A673 (cell line): ENCODE measurements around the gene ART4. TPM values are rescaled to one million over a fixed set of nuclear protein-coding genes. Genes with fewer than 3 reads are reported as not detected.

Experiments
- BruUV-seq: library from RNA; stranded (reverse); fragments of 400-500 nt; replicated peaks from 2 replicates; lab custom pipeline; 2021; lab: Mats Ljungman, UMichigan
- CTCF ChIA-PET: fragments of 300-600 bp; sonication (Branson Sonifier 250); formaldehyde crosslinking; loops from one replicate; lab custom pipeline; 2022; ENCODE audit warnings: antibody characterized with exemption; lab: Charles Lee
- POLR2A ChIA-PET: fragments of 300-600 bp; sonication (Branson Sonifier 250); formaldehyde crosslinking; loops from one replicate; lab custom pipeline; 2022; ENCODE audit warnings: antibody characterized with exemption; ENCODE audit not compliant: low non-redundant PET; lab: Charles Lee
- DNase-seq: peaks from one replicate; pipeline ENCODE4 v3.0.0-alpha.2; 2015; ENCODE audit warnings: low spot score
- H3K27ac ChIP-seq: fragments of 200-600 bp; sonication (generic); 2 replicates; pipeline ENCODE4 v1.5.1; 2016; ENCODE audit warnings: mixed run types, low read depth, mild to moderate bottlenecking, mixed read lengths, antibody characterized with exemption, low read length; ENCODE audit not compliant: poor library complexity, severe bottlenecking
- H3K27me3 ChIP-seq: fragments of 200-600 bp; sonication (generic); replicated peaks from 2 replicates; pipeline ENCODE4 v1.6.1; 2017; ENCODE audit warnings: mixed run types, low read depth, mild to moderate bottlenecking, mixed read lengths, antibody characterized with exemption, low read length; ENCODE audit not compliant: insufficient read depth, poor library complexity
- H3K36me3 ChIP-seq: fragments of 200-600 bp; sonication (generic); 2 replicates; pipeline ENCODE4 v1.6.1; 2016; ENCODE audit warnings: mixed run types, mild to moderate bottlenecking, mixed read lengths, antibody characterized with exemption, low read length; ENCODE audit not compliant: insufficient read depth, poor library complexity, severe bottlenecking
- H3K4me1 ChIP-seq: fragments of 200-600 bp; sonication (generic); 2 replicates; pipeline ENCODE4 v1.6.1; 2017; ENCODE audit warnings: mixed run types, mild to moderate bottlenecking, mixed read lengths, antibody characterized with exemption, low read length; ENCODE audit not compliant: insufficient read depth, poor library complexity, severe bottlenecking
- H3K4me3 ChIP-seq: fragments of 200-600 bp; sonication (generic); 2 replicates; pipeline ENCODE4 v1.5.1; 2016; ENCODE audit warnings: low read depth, mixed run types, mild to moderate bottlenecking, mixed read lengths, low read length; ENCODE audit not compliant: poor library complexity, severe bottlenecking
- H3K9me3 ChIP-seq: fragments of 200-600 bp; sonication (generic); 2 replicates; pipeline ENCODE4 v1.6.1; 2016; ENCODE audit warnings: mixed run types, low read depth, mild to moderate bottlenecking, mixed read lengths, antibody characterized with exemption, low read length; ENCODE audit not compliant: poor library complexity, severe bottlenecking
- EZH2 ChIP-seq: fragments of 200-600 bp; sonication (generic); IDR thresholded peaks from 2 replicates; pipeline ENCODE4 v1.6.1; 2017; ENCODE audit warnings: borderline replicate concordance, low read depth, mild to moderate bottlenecking, mixed read lengths, antibody characterized with exemption, low read length; ENCODE audit not compliant: poor library complexity, severe bottlenecking
- intact Hi-C: fragments of 100-400 bp; cut with micrococcal nuclease; formaldehyde crosslinking; loops from one replicate; pipeline ENCODE4 v1.10.0; 2022; ENCODE audit not compliant: unreplicated experiment
- total RNA-seq: library from RNA; stranded (reverse); gene quantifications from 2 replicates; pipeline ENCODE4 v1.2.3, GENCODE V29; 2021
- TF ChIP-seq, protein P1 (sequence below): fragments of 300-800, 200-600 bp; sonication (generic); conservative IDR thresholded peaks from 2 replicates; pipeline ENCODE4 v1.5.1; 2017; ENCODE audit warnings: low read depth, mild to moderate bottlenecking, antibody characterized with exemption, low read length, moderate library complexity, mixed read lengths

The ART4 gene
- total RNA-seq, 1 experiment from 2014 or later: not detected

DNA sequence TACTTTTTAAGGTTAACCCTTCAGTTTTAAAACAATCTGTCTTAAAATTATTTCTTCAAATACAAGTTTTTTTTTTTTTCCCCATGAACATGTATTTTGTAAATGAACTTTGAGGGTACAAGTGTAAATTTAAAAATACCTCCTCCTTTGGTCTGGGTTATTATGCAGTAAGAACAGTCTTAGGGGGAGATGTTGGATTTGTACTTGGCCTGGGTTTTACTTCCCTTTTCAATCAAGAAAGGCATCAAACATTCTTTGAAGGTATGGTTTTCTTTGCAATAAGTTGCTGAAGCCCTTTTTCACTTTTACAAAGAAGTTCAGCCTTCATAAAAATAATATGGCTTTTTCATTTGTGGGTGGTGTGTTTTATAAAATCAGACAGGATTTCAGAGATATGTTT, 60.6 kb downstream of the ART4 start:
- H3K4me3 ChIP-seq: no peak overlapping the region
- no peak overlapping the region for H3K27ac ChIP-seq
- intact Hi-C loops: no loop called here
- no peak for TF ChIP-seq EZH2
- TF ChIP-seq, protein P1, sequence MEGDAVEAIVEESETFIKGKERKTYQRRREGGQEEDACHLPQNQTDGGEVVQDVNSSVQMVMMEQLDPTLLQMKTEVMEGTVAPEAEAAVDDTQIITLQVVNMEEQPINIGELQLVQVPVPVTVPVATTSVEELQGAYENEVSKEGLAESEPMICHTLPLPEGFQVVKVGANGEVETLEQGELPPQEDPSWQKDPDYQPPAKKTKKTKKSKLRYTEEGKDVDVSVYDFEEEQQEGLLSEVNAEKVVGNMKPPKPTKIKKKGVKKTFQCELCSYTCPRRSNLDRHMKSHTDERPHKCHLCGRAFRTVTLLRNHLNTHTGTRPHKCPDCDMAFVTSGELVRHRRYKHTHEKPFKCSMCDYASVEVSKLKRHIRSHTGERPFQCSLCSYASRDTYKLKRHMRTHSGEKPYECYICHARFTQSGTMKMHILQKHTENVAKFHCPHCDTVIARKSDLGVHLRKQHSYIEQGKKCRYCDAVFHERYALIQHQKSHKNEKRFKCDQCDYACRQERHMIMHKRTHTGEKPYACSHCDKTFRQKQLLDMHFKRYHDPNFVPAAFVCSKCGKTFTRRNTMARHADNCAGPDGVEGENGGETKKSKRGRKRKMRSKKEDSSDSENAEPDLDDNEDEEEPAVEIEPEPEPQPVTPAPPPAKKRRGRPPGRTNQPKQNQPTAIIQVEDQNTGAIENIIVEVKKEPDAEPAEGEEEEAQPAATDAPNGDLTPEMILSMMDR: no peak
- no peaks in the 10 kb centered on the region for H3K9me3 ChIP-seq
- H3K4me1 ChIP-seq: no peaks in the 10 kb centered on the region
- ChIA-PET CTCF (no interaction called here), POLR2A (no interaction called here)
- no peak for DNase-seq
- peaks cover 37% of the 10 kb centered on the region for H3K36me3 ChIP-seq
- H3K27me3 ChIP-seq: no peaks in the 10 kb centered on the region
- BruUV-seq: no TSS peak

DNA sequence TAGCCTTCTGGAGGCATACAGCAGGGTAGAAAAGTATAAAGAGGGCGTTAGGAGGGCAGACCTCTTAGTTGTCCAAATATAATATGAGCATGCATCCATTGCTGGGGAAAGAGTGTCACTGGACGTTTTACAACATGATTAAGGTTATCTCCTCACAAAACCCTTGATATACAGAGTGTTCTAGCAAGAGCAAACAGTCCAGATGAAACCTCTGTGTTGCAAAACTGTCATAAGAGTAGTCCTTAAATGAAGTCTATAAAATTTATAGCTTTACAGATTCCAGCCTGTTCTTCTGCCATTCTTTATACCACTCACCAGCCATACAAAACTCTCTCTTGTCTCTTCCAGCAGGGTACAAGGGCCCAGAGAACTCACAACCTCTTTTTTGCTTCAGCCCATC, 61.8 kb downstream of the ART4 start:
- TF ChIP-seq EZH2: no peak
- TF ChIP-seq, protein P1: no peak
- Histone ChIP-seq H3K27ac (no peak overlapping the region), H3K4me1 (no peaks in the 10 kb centered on the region), H3K27me3 (no peaks in the 10 kb centered on the region), H3K4me3 (no peak overlapping the region), H3K36me3 (peaks cover 26% of the 10 kb centered on the region), H3K9me3 (no peaks in the 10 kb centered on the region)
- intact Hi-C loops: no loop called here
- BruUV-seq: no TSS peak
- ChIA-PET CTCF (no interaction called here), POLR2A (no interaction called here)
- DNase-seq: no peak

DNA sequence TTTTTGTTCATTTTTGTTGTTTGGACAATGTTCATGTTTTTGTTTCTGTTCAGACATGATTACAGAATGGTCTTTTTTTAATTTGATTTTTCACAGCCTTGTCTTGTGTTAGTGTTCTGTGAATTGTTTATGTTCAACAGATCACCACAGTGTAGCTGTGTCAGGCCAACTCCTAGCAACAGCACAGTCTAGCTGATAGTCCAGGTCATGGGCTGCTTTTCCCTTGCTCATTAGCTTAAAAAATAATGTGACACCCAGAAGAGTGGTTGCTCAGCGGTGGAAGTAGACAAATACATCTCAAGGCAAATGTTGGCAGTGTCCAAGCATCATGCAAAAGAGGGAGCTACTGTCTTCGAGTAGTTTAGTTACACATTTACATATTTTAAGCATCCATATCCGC, 62.5 kb downstream of the ART4 start:
- Histone ChIP-seq H3K4me3 (no peak overlapping the region), H3K4me1 (peaks cover 4% of the 10 kb centered on the region), H3K27me3 (no peaks in the 10 kb centered on the region), H3K27ac (no peak overlapping the region), H3K36me3 (peaks cover 19% of the 10 kb centered on the region), H3K9me3 (no peaks in the 10 kb centered on the region)
- no peak for DNase-seq
- BruUV-seq: no TSS peak
- intact Hi-C loops: no loop called here
- no peak for TF ChIP-seq EZH2
- POLR2A ChIA-PET: no interaction called here
- CTCF ChIA-PET: no interaction called here

DNA sequence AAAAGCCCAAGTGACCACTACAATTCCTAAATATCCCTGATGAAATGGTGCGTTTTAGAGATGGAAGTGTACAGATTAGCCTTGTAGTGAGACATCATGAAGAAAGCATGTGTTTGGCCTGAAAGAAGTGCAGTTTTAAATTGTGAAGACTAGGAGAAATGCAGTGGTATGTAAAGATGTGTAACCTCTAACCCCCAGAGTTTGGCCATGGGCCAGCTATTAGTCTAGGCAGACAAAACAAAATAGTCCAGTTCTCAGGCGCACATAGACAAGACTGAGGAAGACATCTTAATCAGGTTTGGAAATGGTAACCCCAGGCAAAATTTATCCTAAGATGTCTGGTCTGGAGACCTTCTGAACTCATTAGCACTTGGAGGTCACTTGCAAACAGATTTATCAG, 63.5 kb downstream of the ART4 start:
- ChIA-PET POLR2A (no interaction called here), CTCF (no interaction called here)
- TF ChIP-seq, protein P1: no peak
- TF ChIP-seq EZH2: no peak
- Histone ChIP-seq H3K4me3 (no peak overlapping the region), H3K27me3 (no peaks in the 10 kb centered on the region), H3K4me1 (peaks cover 4% of the 10 kb centered on the region), H3K27ac (no peak overlapping the region), H3K9me3 (no peaks in the 10 kb centered on the region), H3K36me3 (peaks cover 9% of the 10 kb centered on the region)
- intact Hi-C loops: no loop called here
- no TSS peak for BruUV-seq
- no peak for DNase-seq
